Type B pancreatic cell (in vitro differentiated cells): ENCODE measurements around the gene PTPRR. TPM values are rescaled to one million over a fixed set of nuclear protein-coding genes. Genes with fewer than 3 reads are reported as not detected.

Source experiments
- DNase-seq: peaks from one replicate; pipeline ENCODE4 v3.0.0; 2021; ENCODE audit warnings: mixed read lengths; ENCODE audit not compliant: unreplicated experiment; ENCODE audit errors: extremely low spot score
- H3K27ac Mint-ChIP-seq: 2 replicates; pipeline ENCODE4 v1.8.0; 2021; ENCODE audit warnings: mild to moderate bottlenecking, mixed read lengths
- H3K27me3 Mint-ChIP-seq: 2 replicates; pipeline ENCODE4 v1.8.0; 2021; ENCODE audit warnings: mixed read lengths
- H3K36me3 Mint-ChIP-seq: 2 replicates; pipeline ENCODE4 v1.8.0; 2021; ENCODE audit warnings: mixed read lengths
- H3K4me1 Mint-ChIP-seq: one replicate; pipeline ENCODE4 v1.8.0; 2021; ENCODE audit warnings: mixed read lengths; ENCODE audit not compliant: unreplicated experiment
- H3K4me3 Mint-ChIP-seq: 2 replicates; pipeline ENCODE4 v1.8.0; 2021; ENCODE audit warnings: mild to moderate bottlenecking, mixed read lengths
- H3K9me3 Mint-ChIP-seq: 2 replicates; pipeline ENCODE4 v1.8.0; 2021; ENCODE audit warnings: mixed read lengths
- CTCF ChIP-seq: fragments of 200-600 bp; sonication (generic); conservative IDR thresholded peaks from 2 replicates; pipeline ENCODE4 v1.5.0; 2021; ENCODE audit warnings: antibody characterized with exemption, mild to moderate bottlenecking
- long read RNA-seq: library from polyadenylated mRNA; unstranded; transcript quantifications from one replicate; pipeline ENCODE4 v2.0.0, GENCODE V29; 2020
- total RNA-seq: library from RNA; stranded (reverse); gene quantifications from 2 replicates; pipeline ENCODE4 v1.2.1, GENCODE V29; 2021; ENCODE audit warnings: low replicate concordance

The PTPRR gene, protein sequence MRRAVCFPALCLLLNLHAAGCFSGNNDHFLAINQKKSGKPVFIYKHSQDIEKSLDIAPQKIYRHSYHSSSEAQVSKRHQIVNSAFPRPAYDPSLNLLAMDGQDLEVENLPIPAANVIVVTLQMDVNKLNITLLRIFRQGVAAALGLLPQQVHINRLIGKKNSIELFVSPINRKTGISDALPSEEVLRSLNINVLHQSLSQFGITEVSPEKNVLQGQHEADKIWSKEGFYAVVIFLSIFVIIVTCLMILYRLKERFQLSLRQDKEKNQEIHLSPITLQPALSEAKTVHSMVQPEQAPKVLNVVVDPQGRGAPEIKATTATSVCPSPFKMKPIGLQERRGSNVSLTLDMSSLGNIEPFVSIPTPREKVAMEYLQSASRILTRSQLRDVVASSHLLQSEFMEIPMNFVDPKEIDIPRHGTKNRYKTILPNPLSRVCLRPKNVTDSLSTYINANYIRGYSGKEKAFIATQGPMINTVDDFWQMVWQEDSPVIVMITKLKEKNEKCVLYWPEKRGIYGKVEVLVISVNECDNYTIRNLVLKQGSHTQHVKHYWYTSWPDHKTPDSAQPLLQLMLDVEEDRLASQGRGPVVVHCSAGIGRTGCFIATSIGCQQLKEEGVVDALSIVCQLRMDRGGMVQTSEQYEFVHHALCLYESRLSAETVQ
- 0.77 and 0.95 TPM in 2 replicates for total RNA-seq
- long read RNA-seq, partial matches to known transcripts = 3 of 8 reads
- long read RNA-seq, other reads (novel, unspliced or antisense) = 0 of 8 reads

DNA sequence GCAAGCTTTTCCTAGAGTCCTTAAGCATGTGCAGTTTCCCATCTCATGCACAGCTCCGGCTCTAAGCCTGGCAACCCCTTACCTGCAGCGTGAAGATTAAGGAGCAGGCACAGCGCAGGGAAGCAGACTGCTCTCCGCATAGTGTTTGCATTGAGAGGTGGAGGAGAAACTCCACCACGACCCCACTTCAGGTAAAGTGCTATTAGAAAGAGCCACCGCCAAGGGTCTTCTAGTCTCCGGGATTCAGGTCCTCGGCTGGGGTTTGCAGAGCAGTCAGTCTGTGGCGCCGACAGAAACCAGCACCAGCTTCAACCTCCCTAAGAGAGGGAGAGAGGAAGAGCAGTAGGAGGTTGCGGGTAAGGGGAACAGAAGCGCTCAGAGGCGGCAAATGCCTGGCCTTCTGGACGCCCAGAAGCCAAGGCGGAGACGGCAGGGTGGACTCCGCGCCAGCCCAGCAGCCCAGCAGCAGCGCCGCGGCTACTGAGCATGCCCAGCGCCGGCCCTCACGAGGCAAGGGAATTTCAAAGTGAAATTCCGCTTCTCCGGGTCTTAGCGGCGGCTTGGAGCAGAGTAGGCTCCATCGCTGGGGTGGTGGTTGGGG, at the start of gene PTPRR:
PTPRR (minus strand) TSS at position 488 of the 601 bp plus-strand sequence; CDS start at position 140, 348 bp downstream.
- peaks cover 61% of the 10 kb centered on the region for H3K27me3 Mint-ChIP-seq
- H3K4me1 Mint-ChIP-seq = peaks cover 9% of the 10 kb centered on the region
- no peaks in the 10 kb centered on the region for H3K9me3 Mint-ChIP-seq
- H3K36me3 Mint-ChIP-seq = no peaks in the 10 kb centered on the region
- H3K4me3 Mint-ChIP-seq = peak within 1 kb of the TSS; percentile 84
- no peak within 1 kb of the TSS for H3K27ac Mint-ChIP-seq
- no peak for DNase-seq
- TF ChIP-seq CTCF = no peak

DNA sequence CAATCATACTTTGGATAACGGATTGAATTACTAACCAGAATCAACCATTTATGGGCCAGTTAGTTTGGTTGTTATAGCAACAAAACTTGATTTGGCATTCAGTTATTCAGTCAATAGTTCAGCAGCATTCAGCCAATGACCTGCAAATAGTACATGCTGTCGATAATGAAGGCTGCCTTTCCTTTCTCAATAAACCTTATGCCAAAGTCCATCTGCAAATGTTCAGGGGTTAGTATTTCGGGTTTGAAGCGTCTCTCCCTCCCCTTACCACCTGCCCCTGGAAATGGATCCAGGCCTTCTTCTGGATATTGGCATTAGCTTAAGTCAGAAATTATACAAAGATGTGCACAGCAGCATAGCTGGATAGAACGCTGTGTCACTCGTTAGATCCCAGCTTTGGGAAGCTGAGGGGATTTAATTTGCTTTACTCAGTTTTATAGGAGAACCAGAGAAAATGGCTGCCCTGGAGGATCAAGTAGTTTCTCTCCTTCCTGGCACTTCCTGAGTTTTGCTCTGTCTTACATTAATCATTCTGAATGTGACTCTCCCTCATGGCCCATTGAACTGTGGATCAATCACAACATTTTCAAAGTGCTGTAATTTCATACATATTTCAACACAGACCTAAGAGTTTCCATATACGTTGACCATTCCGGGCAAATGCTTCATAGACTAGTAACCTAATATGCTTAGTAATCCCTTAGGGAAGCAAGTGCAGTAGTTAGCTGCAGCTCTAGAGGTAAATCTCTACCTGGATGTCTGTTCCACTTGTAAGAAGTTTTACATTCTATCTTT, 46.7 kb upstream of the PTPRR start:
- TF ChIP-seq CTCF = no peak
- Mint-ChIP-seq H3K9me3 (no peaks in the 10 kb centered on the region), H3K4me3 (no peak overlapping the region), H3K27me3 (no peaks in the 10 kb centered on the region), H3K36me3 (no peaks in the 10 kb centered on the region), H3K27ac (no peak overlapping the region), H3K4me1 (peaks cover 6% of the 10 kb centered on the region)
- DNase-seq = no peak

DNA sequence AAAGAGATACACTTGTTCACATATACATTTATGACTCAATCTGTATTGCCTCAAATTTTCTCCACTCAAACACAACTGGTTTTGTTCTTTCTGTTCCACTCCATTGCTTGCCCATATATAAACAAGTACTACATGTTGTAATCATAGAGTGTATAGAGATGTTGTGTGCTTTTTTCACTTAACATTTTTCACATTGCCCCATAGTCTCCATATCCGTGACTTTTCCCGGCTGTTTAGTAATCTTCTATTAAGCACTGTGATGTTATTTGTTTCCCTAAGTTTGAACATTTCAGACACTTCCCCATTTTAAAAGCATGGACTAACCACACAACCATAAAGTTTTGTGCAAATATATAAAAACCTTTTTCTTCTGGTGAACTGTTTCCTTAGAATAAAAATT, 45.5 kb upstream of the PTPRR start:
- Mint-ChIP-seq H3K9me3 (no peaks in the 10 kb centered on the region), H3K27ac (no peak overlapping the region), H3K27me3 (no peaks in the 10 kb centered on the region), H3K36me3 (no peaks in the 10 kb centered on the region), H3K4me3 (no peak overlapping the region), H3K4me1 (peaks cover 12% of the 10 kb centered on the region)
- no peak for DNase-seq
- TF ChIP-seq CTCF = no peak

DNA sequence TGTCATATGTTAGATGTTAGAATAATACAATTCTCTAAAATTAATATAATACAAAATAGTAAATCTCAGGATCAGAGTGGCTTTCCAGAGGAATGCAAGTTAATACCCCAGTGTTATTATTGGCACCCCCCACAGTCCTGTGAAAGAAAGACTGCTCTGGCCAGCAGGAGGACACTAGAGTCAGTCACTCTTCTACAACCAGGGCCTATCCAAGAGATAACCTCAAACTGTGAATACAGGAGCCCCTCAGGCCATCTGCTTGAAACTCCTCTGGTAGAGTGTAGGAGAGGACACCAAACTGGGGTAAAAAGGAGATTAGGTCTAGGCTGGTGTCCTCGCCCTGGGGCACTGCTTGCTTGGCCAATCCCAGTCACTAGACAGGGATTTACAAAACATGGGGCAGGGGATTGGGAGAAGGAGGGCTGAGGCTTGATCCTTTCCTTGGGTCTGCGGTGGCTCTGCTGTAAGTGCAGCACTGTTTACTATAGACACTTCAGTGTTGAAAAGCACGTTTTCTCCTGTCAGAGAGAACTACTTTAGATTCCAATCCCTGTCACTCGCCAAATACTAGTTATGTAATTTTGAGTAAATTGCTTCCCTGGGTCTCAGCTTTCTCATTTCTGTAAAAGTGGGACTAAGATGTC, 44.5 kb upstream of the PTPRR start:
- Mint-ChIP-seq H3K27me3 (no peaks in the 10 kb centered on the region), H3K9me3 (no peaks in the 10 kb centered on the region), H3K4me3 (no peak overlapping the region), H3K27ac (no peak overlapping the region), H3K4me1 (peaks cover 12% of the 10 kb centered on the region), H3K36me3 (no peaks in the 10 kb centered on the region)
- DNase-seq = no peak
- no peak for TF ChIP-seq CTCF
